ENCODE measurements around the gene RNGTT. TPM values are rescaled to one million over a fixed set of nuclear protein-coding genes. Genes with fewer than 3 reads are reported as not detected.
A peak's percentile ranks its signal among the peaks of the same experiment; 100 is the strongest.
"Not testable (repeated sequence)": the region's sequence is repeated elsewhere in the genome, so short reads cannot be mapped to it uniquely, and the experiment has no call there.

RNGTT gene
- polyA plus RNA-seq (ENCODE audit: insufficient read length in 4 of 4), result 10 to 100 TPM; 13.3 to 18.4 (median 17.1) TPM

- peak; percentile 83 to 98 (median 95) for DNase-seq (ENCODE audit: low read depth in 4 of 4, low spot score in 3 of 4)
Measured at GRCh38 chr6:88963139-88964090, at the start of gene RNGTT. TSS of gene RNGTT (minus strand) at chr6:88963618. CDS start at chr6:88963409, 209 bp downstream.

GRCh38 chr6:89011436-89011835 lies 48.0 kb upstream of the RNGTT start:
- no peak for DNase-seq (ENCODE audit: low read depth in 4 of 4, low spot score in 3 of 4)

GRCh38 chr6:89010825-89011224 lies 47.4 kb upstream of the RNGTT start:
- no peak for DNase-seq (ENCODE audit: low read depth in 4 of 4, low spot score in 3 of 4)

GRCh38 chr6:89009624-89010059 lies 46.2 kb upstream of the RNGTT start:
- no peak for DNase-seq (ENCODE audit: low read depth in 4 of 4, low spot score in 3 of 4)

GRCh38 chr6:89008815-89009374 lies 45.5 kb upstream of the RNGTT start:
- DNase-seq (ENCODE audit: low read depth in 4 of 4, low spot score in 3 of 4), result no peak

DNA sequence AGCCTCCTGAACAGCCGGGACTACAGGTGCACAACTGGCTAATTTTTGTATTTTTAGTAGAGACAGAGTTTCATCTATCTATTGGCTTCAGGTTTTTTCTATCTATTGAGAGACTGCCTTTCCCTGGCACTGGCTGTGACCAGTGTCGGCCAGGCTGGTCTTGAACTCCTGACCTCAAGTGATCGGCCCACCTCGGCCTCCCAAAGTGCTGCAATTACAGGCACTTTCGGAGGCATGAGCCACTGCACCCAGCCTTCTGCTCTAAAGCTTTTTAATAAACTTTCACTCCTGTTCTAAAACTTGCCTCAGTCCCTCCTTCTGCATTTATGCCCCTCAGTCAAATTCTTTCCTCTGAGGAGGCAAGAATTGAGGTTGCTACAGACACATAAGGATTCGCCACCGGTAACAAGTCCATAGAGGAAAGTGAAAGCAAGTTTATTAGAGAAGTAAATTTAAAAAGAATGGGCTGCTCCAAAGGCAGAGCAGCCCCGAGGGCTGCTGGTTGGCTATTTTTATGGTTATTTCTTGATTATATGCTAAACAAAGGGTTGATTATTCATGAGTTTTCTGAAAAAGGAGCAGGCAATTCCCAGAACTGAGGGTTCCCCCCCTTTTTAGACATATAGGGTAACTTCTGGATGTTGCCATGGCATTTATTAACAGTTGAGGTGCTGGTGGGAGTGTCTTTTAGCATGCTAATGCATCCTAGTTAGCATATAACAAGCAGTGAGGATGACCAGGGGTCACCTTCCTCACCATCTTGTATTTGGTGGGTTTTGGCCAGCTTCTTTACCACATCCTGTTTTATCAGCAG lies 44.8 kb upstream of the RNGTT start:
- DNase-seq (ENCODE audit: low read depth in 4 of 4, low spot score in 3 of 4), result no peak

DNA sequence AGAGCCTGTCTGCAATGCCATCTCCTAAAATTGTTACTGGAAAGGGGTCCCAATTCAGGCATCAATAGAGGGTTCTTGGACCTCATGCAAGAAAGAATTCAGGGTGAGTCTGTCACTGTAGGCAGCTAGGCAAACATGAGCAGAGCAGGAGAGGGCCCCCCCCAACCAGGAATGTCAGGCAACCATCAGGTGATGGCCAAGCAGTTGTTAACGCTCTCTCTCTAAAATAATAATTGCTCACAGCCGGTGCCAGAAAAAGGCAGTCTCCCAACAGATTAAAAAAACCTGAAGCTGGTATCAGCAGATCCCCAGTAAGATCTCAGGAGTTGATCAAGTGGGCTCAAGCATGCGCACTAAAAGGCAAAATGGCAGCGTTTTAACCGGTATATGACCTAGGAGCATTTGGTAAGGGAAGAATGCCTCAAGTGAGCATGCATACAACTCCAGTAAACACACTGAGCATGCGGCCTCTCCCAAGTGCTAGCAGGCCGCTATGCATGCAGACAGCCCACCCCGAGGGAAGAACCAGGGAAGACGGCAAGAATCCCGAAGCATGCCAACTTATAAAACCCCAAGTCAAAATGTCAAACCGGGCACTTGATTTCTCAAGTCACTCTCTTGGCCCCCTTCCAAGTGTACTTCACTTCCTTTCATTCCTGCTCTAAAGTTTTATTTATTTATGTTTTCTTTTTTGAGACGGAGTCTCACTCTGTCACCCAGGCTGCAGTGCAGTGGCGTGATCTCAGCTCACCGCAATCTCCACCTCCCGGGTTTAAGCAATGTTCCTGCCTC lies 44.0 kb upstream of the RNGTT start:
- DNase-seq (ENCODE audit: low read depth in 4 of 4, low spot score in 3 of 4), result no peak

DNA sequence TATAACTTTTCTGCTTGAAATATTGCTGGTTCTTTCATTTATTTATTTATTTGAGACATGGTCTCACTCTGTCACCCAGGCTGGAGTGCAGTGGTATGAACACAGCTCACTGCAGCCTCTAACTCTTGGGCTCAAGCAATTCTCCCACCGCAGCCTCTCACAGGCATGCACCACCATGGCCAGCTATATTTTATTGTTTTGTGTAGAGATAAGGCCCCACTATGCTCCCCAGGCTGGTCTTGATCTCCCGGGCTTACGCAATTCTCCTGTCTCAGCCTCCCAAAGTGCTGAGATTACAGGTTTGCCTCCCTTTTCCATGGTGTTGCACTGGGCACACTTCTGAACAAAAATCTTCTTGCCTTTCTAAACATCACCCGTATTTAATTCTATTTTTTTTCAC lies 39.1 kb upstream of the RNGTT start:
- DNase-seq (ENCODE audit: low read depth in 4 of 4, low spot score in 3 of 4), result no peak

DNA sequence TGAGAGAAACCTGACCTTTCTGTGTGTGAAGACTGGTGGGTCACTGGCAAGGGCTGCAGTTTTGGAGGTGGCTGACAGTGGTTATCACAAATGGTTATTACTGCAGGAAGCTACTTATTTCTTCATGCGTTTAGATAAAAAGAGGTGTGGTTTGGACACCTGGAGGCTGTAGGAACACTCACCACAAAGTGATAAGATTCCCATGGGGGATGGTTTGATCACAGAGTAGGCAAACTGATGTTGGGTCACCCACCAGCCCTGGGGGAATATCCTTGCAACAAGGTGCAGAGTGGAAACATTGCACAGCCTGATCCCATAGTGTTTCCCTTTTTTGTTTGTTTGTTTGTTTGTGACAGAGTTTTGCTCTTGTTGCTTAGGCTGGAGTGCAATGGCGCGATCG lies 33.9 kb upstream of the RNGTT start:
- no peak for DNase-seq (ENCODE audit: low read depth in 4 of 4, low spot score in 3 of 4)

DNA sequence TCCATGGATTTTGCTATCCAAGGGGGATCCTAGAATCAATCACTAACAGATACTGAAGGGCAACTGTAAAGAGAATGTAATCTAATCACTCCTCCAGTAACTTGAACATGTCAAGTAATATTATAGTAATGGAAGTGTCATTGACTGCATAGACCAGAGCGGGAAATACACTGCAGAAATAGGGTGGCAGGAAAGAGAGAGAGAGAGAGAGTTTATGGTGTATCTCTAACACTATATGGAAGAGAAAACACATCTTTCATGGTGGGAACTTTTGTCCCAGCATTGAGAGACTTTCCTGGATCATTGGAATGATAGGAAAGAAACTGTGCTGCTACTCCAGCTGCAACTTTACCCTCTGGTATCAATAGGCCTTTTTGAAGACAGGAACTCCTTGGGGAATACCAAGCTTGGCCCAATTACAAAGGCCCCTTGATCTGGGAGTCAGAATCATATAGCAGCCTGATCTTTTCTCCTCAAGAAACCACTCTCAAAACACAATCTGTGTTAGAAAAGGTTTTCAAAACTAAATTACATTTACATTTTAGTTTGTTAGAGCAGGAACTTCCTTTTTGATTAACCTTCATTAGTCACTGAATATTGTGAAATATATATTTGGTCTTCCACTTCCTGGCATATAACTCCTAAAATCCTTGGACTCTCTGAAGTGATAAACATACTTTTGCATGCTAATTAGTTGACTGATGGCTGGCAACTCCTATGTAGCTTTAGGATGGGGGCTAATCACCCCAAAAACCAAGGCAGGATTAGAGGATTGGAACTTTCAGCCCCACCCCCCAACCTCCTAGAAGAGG lies 29.5 kb upstream of the RNGTT start:
- no peak for DNase-seq (ENCODE audit: low read depth in 4 of 4, low spot score in 3 of 4)

DNA sequence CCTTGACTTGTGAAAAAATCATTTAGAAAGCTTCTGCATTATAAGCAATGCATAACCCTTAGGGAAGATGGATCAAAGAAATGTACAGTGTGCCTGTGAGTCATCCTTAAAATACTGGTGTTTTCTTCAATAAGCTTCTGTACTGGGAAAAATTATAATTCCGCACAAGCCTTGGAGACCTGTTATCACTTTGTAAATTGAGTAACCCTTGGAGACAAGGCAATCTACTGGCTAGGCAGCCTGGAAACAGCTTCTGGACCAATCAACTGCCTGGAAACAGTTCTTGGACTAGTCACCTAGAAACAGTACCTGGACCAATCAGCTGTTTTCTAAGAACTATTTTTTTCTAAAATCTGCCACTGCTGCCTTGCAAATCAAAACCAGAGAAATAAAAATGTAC lies 25.8 kb upstream of the RNGTT start:
- DNase-seq (ENCODE audit: low read depth in 4 of 4, low spot score in 3 of 4), result no peak

GRCh38 chr6:88987922-88988321 lies 24.5 kb upstream of the RNGTT start:
- no peak for DNase-seq (ENCODE audit: low read depth in 4 of 4, low spot score in 3 of 4)

GRCh38 chr6:88985901-88986300 lies 22.5 kb upstream of the RNGTT start:
- no peak for DNase-seq (ENCODE audit: low read depth in 4 of 4, low spot score in 3 of 4)

GRCh38 chr6:88984606-88985005 lies 21.2 kb upstream of the RNGTT start:
- no peak for DNase-seq (ENCODE audit: low read depth in 4 of 4, low spot score in 3 of 4)

DNA sequence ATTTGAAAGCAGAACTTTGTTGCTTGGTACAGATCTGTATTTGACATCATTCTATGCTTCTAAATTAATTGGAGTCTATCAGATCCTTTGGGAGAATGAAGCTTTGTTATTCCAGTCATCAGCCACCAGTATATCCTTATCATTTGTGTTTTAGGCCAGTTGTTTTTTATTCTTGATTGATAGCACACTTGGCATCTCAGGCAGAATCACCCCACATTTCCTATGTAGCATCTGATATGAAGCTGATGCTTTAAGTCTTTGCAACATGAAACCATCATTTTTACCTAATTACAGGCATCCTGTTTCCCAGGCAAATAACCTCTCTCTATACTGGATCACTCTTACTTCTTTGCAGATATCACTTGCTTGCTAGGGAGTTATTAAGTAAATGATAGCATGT lies 20.7 kb upstream of the RNGTT start:
- DNase-seq (ENCODE audit: low read depth in 4 of 4, low spot score in 3 of 4), result no peak

DNA sequence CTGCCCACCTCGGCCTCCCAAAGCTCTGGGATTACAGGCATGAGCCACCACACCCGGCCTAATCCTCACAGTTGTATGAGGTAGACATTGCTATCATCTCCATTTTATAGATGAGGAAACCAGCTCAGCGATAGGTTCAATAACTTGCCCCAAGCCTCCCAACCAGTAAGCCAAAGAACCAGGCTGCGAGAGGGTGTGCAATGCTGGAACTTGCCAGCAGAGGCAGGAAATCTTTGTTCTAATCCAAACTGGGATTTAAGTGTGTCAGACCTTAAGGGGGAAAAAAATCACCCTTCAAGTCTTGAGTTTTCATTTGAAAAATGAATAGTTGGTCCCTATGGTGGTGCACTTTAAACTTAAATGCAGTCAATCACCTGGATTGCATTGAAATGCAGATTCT lies 20.1 kb upstream of the RNGTT start:
- no peak for DNase-seq (ENCODE audit: low read depth in 4 of 4, low spot score in 3 of 4)

DNA sequence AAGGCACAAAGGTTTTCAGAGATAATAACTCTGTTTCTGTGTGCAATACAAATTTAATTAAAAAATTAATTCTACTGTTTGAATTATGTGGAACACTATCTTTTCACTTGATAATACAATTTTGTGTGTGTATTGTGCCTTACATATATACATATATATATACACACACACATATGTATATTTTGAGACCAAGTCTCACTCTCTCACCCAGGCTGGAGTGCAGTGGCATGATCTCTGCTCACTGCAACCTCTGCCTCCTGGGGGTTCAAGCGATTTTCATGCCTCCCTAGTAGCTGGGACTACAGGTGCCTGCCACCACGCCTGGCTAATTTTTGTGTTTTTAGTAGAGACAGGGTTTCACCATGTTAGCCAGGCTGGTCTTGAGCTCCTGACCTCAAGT lies 19.7 kb upstream of the RNGTT start:
- not testable (repeated sequence) for DNase-seq (ENCODE audit: low read depth in 4 of 4, low spot score in 3 of 4)

GRCh38 chr6:88982720-88983119 lies 19.3 kb upstream of the RNGTT start:
- peak in 3 of 4 donors; percentile 25 to 46 (median 44) for DNase-seq (ENCODE audit: low read depth in 4 of 4, low spot score in 3 of 4)

DNA sequence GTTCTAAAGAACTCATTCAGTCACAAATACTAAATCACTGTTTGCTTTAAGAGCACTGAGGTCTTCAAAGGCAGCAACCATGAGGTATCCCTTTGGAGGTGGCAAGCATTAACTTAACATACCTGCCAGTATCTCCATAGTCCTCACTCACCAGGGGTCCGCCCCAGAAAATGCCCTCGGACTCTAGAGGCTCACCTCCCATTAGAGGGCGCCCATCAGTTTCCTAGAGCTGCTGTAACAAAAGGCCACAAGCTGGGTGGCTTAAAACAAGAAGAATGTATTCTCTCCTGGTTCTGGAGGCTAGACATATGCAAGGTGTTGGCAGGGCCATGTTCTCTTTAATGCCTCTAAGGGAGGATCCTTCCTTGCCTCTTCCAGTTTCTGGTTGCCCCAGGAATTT lies 12.0 kb upstream of the RNGTT start:
- no peak for DNase-seq (ENCODE audit: low read depth in 4 of 4, low spot score in 3 of 4)

Measured in left renal pelvis (tissue), 4 donors.